ENCODE results near the gene TEDC1.

TEDC1 gene, protein sequence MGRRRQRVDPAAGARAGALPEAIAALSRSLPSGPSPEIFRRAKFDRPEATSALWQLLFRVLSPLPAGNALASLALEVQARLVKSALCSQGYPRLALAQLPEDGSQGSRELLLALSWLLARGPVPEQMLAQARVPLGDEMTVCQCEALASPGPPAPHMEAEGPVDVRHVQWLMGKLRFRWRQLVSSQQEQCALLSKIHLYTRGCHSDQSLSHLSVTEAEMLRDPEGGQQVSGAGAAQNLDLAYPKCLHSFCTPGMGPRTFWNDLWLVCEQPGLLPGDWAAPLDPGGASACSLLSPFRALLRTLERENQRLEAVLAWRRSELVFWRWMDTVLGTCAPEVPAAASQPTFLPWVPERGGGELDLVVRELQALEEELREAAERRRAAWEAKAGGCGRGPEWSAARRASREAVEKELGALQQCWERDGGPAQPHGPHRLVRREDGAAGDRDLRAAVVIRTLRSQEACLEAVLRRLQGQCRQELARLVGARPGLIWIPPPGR

DNA sequence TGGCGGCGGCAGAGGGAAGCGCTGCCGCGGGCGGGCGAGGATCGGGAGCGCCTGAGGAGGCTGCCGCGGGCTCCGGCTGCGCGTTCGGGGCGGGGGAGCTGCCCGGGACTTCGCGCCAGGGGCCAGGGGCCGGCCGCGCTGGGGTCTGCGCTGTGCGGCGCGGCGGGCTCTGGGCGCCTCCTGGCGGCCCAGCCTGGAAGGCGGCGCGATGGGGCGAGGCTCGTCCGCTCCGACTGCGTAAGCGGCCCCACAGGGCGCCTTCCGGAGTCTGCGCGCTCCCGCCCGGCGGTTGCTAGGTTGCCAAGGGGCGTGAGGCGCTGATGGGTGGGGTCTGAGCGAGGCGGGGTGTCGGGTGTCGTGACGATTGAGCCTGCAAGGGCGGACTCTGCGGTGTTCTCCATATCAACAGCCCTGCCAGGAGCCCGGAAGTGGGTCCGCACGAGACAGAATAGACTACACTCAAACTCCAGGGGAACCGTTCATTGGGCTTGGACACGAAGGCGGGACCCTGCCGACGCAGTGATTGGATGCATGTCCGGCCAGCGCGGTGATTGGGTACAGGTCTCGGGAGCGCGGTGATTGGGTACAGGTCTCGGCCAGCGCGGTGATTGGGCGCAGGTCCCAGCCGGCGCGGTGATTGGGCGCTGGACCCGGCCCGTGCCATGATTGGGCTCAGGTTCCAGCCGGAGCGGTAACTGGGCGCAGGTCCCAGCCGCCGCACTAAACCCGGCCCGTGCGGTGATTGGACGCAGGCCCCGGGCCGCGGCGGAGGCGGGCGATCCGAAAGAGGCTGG, at the start of gene TEDC1:
Gene TEDC1, plus strand, starts transcription at position 675 of the 794 bp plus-strand sequence. CDS start 130 bp downstream, outside the sequence.
- DNase-seq (ENCODE audit: low read depth in 2 of 2) = peak; percentile 96 to 99

DNA sequence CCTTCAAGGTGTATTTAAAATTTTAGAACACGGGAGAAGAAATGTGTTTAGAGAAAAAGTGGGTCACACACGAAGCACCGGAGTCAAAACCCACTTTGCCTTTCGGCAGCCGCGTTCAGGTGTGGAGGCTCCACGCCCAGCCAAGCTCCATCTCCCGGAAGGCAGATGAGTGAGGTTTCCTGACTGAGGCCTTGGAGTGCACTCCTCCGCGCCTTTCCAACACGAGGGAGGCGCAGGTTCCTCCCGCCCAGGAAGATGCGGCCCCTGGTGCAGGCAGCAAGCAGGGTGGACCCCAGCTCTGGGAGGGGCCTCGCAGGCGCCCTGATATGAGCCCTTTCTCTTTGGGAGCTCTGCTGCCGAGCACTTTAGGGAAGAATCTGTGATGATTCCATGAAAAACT, 48.9 kb upstream of the TEDC1 start:
- no peak for DNase-seq (ENCODE audit: low read depth in 2 of 2)

GRCh38 chr14:105442834-105443233, 48.2 kb upstream of the TEDC1 start:
- DNase-seq (ENCODE audit: low read depth in 2 of 2) = no peak

DNA sequence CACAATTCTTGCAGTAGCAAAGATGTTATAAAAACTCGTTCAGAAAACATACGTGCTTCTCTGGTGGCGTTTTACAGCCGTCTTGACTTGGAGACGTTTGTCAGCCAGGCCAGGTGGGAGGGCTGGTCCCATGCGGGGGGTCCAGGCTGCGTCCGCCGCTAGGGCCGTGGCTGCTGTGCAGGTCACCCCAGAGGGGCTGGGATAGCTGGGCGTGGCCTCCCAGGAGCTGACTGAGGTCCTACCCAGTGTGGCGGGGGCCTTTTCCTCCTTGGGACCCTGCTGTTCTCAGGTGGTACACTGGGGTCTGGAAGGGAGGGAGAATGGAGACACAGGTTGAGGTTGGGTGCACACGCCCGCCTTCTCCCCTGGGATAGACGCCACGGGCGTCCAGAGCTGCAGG, 46.2 kb upstream of the TEDC1 start:
- DNase-seq (ENCODE audit: low read depth in 2 of 2) = no peak

GRCh38 chr14:105445290-105445689, 45.8 kb upstream of the TEDC1 start:
- DNase-seq (ENCODE audit: low read depth in 2 of 2) = no peak

- DNase-seq (ENCODE audit: low read depth in 2 of 2) = no peak
Measured at GRCh38 chr14:105445901-105446845, 44.9 kb upstream of the TEDC1 start.

GRCh38 chr14:105446971-105447370, 44.1 kb upstream of the TEDC1 start:
- no peak for DNase-seq (ENCODE audit: low read depth in 2 of 2)

- no peak for DNase-seq (ENCODE audit: low read depth in 2 of 2)
Measured at GRCh38 chr14:105447651-105448640, 43.1 kb upstream of the TEDC1 start.

DNA sequence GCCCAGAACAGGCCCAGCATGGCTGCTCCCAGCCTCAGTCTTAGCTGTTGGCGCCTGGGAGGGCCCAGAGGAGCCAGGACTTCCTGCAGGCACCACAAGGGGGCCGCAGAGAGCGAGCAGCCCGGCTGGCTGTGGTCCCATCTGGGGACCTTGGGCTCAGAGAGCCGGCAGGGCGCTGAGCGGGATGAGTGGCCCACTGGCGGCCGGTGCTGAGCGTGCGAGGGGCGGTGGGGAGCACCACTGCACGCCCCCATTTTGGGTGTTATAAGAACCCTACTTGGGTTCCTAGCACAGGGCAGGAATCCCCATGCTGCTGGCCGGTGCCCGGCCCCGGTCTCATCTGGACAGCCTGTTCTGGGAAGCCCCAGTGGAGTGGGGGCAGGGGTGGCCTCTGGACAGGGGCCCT, 42.3 kb upstream of the TEDC1 start:
- peak; percentile 50 to 60 for DNase-seq (ENCODE audit: low read depth in 2 of 2)

- DNase-seq (ENCODE audit: low read depth in 2 of 2) = no peak
Measured at GRCh38 chr14:105449276-105450122, 41.5 kb upstream of the TEDC1 start.

DNA sequence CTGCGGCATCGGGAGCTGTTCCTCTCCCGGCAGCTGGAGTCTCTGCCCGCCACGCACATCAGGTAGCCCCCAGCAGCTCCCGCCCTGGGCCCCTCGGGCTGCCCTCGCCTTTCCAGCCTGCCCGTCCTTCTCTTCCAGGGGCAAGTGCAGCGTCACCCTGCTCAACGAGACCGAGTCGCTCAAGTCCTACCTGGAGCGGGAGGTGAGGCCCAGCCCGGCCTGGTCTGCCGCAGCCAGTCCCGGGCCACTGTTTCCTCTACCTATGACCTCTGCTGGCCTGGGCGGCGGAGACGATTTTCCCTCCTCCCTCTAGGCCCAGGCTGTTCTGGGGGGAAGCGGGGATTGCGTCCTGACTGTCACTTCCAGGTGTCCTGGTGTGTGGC, 40.9 kb upstream of the TEDC1 start:
- DNase-seq (ENCODE audit: low read depth in 2 of 2) = no peak

DNA sequence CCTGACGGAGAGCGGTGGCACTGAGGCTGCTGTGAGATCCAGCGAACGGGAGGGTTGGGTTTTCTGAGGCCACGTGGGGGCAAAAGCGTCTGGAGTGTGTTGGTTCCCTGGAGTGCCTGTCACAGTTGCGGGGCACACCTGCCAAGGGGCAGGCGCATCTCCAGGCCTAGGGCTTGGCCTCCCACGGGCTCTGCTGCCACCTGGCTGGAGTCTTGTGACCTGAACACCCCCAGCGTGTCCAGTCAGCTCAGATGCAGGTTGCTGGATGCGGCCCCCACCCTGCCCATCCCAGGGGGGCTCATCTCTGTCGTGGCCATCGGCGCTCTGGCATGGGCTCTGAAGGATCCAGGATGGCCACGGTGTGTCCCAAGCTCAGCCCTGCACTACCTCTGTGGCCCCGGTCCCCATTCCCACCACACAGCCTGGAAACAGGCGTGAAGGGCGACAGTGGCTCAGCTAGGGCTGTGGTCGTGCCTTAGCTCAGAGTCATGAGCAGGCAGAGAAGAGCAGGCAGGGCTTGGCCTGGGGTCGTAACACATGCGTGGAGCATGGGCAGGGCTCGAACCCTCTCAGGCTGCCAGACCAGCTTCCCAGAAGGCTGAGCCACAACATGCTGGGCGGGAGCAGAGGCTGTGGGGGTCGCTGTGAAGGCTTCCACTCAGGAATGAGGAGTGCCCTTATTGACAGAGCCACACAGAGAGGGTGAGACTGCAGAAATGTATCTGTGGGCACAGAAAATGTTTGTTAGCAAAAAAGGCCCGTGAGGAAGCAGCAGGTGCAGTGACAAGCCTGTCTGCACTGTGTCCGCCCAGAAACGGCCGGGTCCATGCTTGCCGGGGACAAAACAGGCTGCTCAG, 40.0 kb upstream of the TEDC1 start:
- no peak for DNase-seq (ENCODE audit: low read depth in 2 of 2)

- DNase-seq (ENCODE audit: low read depth in 2 of 2) = no peak
Measured at GRCh38 chr14:105452963-105453362, 38.1 kb upstream of the TEDC1 start.

DNA sequence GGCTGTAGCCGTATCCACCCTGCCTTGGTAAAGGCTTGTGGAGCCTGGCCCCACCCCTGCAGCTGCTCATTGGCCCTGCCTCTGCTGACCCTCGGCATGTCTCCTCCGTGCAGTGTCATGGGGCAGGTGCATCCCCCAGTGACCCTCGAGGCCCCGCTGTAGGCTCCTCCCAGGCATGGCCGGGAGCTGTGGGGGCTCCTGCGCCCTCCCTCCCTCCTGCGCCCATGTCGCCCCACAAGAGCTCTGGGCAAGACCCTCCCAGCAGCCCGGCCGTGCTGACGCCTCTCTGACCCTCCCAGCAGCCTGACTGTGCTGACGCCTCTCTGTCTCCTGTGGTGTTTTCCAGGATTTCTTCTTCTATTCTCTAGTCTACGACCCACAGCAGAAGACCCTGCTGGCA, 37.2 kb upstream of the TEDC1 start:
- no peak for DNase-seq (ENCODE audit: low read depth in 2 of 2)

GRCh38 chr14:105455086-105455640, 35.9 kb upstream of the TEDC1 start:
- no peak for DNase-seq (ENCODE audit: low read depth in 2 of 2)

DNA sequence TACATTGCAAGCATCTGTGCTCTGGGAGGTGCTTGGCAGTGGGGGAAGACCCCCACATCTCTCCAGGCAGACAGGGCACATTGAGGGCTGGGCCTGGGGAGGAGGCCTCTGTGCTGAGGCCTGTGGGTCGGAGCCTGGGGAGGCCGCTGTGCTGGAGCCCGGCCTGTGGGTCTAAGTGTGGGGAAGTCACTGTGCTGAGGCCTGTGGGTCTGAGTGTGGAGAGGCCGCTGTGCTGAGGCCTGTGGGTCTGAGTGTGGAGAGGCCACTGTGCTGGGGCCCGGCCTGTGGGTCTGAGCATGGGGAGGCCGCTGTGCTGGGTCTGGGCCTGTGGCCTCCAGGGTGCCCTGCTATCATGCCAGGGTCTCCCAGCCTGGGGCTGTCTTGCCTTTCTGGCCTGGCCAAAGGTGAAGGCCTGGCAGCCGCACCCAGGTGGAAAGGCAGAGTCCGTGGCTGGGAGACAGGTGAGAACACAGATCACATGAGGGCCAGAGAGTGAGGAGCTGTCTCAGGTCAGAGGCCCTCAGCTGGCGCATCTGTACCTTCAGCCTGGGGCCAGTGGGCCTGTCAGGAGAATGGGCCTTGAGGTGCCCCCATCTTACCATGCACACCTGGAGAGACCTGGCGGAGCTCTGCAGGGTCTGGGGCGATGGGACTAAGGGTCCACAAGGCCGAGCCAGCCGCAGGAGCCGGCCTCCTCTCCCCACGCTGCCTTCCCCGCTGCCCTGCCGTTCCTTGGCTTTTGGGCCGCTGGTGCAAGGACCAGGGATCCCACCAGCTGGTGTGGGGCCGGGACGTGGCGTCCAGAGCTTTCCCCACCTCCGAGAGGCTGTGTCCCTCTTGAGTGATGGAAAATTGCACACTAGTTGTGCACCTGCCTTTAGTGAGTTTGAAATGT, 35.0 kb upstream of the TEDC1 start:
- no peak for DNase-seq (ENCODE audit: low read depth in 2 of 2)

Measured in stimulated activated CD4-positive, alpha-beta T cell treated with anti-CD3 and anti-CD28 coated beads, Interleukin-4, amount 100 ng/mL, for 48 hours (primary cell).